ENCODE data around the gene PRKAR2B.
"Not testable (repeated sequence)": the region's sequence is repeated elsewhere in the genome, so short reads cannot be mapped to it uniquely, and the experiment has no call there.

The PRKAR2B gene

DNA sequence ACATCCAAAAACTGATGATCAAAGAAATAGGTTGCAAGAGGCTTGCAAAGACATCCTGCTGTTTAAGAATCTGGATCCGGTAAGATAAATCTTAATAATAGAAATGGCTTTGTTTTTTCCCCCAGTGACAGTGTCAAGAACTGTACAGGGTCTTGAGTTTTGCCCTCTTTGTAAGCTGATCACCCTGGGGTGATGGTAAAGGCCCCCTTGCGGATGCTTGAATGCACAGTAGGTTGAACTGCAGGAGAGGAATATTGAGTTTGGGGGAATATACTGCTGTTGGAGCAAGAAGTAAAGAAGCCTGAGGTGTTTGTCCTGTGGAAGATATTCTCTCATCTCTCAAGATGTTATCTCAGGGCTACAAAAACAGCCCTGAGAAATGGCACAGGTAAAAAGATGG, 83.7 kb downstream of the PRKAR2B start:
- no peak for DNase-seq

GRCh38 chr7:107128748-107129147, 84.2 kb downstream of the PRKAR2B start:
- no peak for DNase-seq

GRCh38 chr7:107130487-107131220, 86.1 kb downstream of the PRKAR2B start:
- no peak for DNase-seq

DNA sequence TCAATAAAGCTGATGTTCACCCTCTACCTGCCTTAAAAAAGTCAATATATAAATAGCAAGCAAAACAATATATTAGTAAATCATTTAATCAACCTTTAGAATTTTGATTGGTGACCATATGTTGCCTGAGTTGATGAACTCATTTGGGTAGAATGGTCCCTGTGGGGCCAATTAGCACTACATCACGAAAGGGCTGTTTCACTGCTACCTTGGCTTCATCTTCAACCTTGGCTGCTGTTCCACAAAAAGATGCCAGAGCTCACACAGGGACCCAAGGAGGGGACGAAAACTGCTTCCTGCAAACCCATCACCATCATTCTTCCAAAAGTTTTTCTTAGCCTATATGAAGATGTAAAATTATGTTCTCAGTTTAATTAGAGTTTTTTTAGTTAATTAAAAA, 88.9 kb downstream of the PRKAR2B start:
- DNase-seq = no peak

- DNase-seq = no peak
Observed at GRCh38 chr7:107138696-107139420, 94.4 kb downstream of the PRKAR2B start.

DNA sequence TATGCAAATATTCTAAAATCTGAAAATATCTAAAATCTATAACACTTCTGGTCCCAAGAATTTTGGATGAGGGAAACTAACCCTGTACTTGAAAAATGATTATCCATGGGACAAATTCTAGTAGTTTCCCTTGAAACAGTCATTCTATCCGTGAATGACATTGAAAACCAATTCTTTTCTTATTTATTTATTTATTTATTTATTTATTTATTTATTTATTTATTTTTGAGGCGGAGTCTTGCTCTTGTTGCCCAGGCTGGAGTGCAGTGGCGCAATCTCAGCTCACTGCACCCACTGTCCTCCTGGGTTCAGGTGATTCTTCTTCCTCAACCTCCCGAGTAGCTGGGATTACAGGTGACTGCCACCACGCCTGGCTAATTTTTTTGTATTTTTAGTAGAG, 99.4 kb downstream of the PRKAR2B start:
- DNase-seq = not testable (repeated sequence)

GRCh38 chr7:107145067-107145838, 100.7 kb downstream of the PRKAR2B start:
- DNase-seq = no peak

DNA sequence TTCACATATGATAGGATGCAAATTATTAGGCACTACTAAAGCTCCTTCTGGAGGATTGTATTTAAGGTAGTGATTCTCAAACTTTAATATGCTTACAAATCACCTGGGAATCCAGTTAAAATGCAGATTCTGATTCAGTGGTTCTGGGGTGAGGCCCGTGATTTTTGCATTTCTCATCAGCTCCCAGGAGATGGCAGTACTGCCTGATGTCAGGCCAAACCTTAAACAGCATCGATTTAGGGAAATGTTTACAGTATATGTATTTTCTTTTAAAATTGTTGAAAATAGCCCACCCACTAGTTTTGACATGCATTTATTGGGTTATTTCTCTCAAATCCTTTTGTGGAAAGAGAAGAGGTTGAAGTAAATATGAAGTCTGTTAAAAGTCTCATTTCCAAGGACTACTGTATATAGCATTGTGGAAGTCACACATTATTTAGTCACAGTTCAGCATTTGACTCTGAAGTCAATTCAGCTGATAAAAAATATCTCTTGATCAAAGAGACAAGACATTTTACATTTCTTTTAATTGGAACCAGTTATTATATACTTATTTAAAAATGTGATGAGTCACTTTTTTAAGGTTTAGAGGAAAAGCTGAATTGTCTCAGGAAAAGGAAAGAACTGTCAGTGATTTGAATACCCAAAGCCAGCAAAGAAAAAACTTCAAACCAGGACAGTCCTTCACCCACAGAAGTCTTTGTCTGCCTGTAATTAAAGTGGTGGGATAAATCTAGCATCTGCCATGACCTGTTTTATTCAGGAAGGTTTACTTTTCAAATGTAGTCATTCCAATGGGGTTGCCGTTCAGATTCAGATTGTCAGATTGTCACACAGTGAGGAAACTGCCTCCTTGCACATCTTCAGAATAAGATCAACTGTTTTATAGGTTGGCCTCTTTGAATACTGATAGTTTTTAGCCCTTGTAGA, 103.2 kb downstream of the PRKAR2B start:
- no peak for DNase-seq

- no peak for DNase-seq
Observed at GRCh38 chr7:107148721-107149120, 104.2 kb downstream of the PRKAR2B start.

DNA sequence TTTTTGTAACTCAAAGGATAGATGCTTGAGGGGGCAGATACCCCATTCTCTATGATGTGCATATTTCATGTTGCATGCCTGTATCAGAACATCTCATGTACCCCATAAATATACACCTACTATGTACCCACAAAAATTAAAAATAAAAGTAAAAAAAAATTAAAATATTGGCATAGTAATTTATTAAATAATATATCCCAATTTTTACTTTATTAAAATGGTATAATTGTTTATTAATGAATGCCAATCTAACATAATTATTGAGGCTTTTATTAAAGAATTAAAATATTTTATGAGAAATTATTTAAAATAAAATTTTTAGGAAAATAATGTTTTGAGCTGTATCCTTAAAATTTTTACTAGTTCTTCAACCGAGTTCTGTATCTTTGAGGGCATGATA, 105.4 kb downstream of the PRKAR2B start:
- no peak for DNase-seq

- no peak for DNase-seq
Observed at GRCh38 chr7:107150375-107151073, 106.0 kb downstream of the PRKAR2B start.

DNA sequence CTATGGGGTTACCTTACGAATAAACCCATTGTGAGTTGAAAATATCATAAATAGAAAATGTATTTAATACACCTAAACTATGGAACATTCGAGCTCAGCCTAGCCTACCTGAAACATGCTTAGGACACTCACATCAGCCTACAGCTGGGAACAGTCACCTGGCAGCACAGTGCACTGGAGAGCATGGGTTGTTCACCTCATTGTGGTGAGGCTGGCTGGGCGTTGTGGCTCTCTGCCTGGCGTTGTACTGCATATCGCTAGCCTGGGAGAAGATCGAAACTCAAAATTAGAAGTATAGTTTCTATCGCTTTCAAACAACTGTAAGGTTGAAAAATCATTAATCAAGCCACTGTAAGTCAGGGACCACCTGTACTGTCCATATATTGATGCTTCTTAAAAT, 107.0 kb downstream of the PRKAR2B start:
- DNase-seq = no peak

DNA sequence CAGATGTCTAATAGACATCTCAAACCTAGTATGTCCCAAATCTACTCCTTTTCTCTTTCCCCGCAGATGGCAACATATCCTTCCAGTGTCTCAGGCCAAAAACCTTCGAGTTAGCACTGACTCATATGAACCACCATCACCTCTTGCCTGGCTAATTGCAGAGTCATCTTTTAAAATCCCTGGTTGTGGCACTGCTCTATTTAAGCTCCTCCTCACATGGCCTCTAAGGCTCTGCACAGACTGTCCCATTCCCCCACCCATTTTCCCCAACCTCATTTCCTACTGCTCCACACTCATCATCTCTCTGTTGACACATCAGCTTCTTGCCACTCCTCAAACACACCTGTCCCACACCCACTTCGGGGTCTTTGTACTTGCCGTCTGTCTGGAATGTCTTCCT, 107.5 kb downstream of the PRKAR2B start:
- no peak for DNase-seq

DNA sequence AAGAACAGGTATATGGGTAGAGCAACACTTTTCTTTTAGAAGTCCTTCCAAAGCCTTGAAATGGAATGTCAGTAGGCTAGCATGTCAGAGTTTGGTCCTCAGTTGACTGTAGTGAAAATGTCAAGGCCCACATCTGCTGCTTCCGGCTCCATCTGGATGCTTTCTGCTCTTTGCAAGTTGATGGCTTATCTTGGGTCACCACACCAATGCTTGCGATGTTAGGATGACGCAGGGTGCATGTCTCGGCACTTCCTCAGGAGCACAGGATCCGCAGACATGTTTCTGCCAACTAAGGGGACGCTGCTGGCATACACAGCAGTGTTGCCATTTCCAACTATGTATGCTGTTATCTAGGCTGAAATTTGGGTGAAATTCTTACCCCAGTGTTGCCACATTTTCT, 110.3 kb downstream of the PRKAR2B start:
- no peak for DNase-seq

DNA sequence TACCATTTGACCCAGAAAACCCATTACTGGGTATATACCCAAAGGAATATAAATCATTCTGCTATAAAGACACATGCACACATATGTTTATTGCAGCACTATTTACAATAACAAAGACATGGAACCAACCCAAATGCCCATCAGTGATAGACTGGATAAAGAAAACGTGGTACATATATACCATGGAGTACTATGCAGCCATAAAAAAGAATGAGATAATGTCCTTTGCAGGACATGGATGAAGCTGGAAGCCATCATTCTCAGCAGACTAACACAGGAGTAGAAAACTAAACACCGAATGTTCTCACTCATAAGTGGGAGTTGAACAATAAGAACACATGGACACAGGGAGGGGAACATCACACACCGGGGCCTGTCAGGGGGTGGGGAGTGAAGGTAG, 111.2 kb downstream of the PRKAR2B start:
- not testable (repeated sequence) for DNase-seq

- no peak for DNase-seq
Observed at GRCh38 chr7:107157091-107157490, 112.6 kb downstream of the PRKAR2B start.

DNA sequence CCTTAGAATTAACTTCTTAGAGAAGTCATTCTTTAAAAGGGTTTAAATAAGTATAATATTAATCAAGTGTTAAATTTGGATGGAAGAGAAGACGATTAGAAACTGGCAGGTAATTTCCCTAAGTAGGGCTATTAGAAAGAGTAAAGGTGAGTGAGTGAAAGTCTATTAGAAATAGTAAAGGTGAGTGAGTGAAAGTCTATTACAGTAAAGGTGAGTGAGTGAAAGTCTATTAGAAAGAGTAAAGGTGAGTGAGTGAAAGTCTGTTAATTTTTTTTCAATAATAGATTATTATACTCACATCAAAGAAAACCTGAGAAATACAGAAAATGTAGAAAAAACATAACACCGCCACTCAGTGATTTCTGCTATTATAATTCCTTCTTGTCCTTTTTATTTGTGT, 113.5 kb downstream of the PRKAR2B start:
- no peak for DNase-seq

DNA sequence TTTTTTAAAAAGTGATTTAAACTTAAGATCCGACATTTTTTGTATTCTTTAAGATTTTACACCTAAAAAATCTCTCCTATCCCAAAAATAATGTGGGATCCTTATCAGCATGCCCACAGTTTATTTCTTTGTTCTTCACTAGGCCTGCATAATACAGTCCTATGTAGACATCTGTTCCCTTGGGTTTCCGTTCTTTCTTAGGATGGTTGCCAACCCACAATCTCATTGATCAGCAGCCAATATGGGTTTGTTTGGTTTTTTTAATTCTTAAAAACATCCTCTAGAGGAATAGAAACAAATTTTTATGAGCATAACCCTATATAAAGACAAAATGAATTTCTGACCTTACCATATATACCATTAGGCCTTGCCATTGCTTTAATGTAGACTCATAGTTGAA, 115.9 kb downstream of the PRKAR2B start:
- no peak for DNase-seq

DNA sequence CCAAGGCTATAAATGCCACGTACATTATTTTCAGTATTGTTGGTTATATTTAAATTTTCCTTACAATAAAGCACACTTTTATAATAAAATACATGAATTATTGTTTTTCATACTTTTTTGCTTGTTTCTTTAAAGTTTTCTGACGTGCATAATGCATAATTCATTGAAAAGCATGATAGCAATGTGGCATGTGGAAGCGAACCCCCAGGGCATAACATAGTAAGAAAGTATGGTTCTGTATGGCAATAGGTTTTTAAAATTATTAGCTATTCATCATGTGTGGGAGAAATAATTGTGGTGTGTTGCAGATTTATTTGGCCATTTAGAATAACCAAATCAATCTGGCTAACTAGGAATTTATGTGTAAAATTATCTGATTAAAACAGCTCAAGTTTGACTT, 116.9 kb downstream of the PRKAR2B start:
- DNase-seq = no peak

DNA sequence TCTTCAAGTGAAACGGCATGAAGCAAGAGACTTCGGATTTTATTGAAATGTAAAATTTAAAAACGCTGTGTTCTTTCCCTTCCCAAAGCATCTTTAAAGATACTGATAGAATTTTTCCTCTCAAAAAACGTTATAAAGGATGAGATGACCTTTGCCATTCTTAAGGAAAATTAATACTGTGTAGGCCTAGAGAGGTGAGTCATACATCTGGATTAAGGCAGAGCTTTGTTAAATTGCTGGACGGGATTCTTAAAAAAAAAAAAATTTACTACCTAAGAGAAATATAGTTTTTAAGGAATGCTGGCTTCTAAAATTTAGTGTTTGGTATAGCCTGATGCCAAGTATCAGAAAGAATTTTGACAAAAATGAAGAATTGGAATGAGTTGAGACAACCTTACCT, 118.0 kb downstream of the PRKAR2B start:
- DNase-seq = no peak

DNA sequence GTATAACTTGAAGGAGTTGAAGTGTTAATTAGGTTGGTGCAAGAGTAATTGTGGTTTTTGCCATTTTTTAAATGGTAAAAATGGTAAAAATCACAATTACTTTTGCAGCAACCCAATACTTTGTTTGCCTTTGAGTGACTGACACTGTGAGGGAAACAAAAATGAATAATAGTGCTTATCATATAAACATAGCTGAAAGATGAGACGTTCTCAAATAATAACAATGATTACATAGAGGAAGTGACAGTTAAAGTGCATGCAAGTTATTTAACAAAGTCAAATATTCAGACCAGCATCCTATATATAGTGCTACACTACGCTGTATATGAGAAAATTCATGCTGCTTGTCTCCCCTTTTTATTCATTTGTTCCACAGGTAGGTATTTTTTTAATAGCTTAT, 119.6 kb downstream of the PRKAR2B start:
- no peak for DNase-seq

DNA sequence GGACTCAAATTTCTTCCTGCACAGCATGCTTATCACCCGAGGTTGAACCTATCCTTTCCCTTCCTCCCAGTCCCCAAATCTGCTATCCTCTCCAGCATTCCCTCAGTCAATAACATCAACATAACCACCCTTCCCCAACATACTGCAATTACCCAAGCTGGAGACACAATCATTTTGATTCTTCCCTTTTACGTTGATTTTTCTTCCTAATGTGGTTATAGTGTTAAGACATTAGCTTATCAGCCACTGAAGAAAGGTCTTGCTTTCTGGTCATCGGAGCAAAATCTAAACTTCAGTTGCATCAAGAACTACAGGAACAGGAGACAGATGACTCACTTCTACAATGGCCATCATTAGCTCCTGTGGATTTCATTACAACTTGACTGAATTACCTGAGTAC, 120.8 kb downstream of the PRKAR2B start:
- no peak for DNase-seq
